ACC112 (cell line): ENCODE measurements around the gene STK33.

ENCODE experiments used
- H2AFZ ChIP-seq: fragments of 200-600 bp; sonication (generic); one replicate; pipeline ENCODE4 v1.6.0; 2017; ENCODE audit warnings: antibody characterized with exemption, low read length; ENCODE audit not compliant: unreplicated experiment
- H3K27ac ChIP-seq: fragments of 200-600 bp; sonication (generic); 2 replicates; pipeline ENCODE4 v1.5.1; 2014; ENCODE audit warnings: low read depth, mild to moderate bottlenecking, antibody characterized with exemption, low read length, moderate library complexity
- H3K27me3 ChIP-seq: fragments of 200-600 bp; sonication (generic); 2 replicates; pipeline ENCODE4 v1.6.1; 2014; ENCODE audit warnings: mild to moderate bottlenecking, antibody characterized with exemption, low read length, moderate library complexity, mixed read lengths; ENCODE audit not compliant: insufficient read depth
- H3K36me3 ChIP-seq: fragments of 200-600 bp; sonication (generic); 2 replicates; pipeline ENCODE4 v1.6.1; 2016; ENCODE audit warnings: mild to moderate bottlenecking, antibody characterized with exemption, low read length, moderate library complexity, mixed read lengths; ENCODE audit not compliant: insufficient read depth
- H3K4me1 ChIP-seq: fragments of 200-600 bp; sonication (generic); one replicate; pipeline ENCODE4 v1.6.1; 2016; ENCODE audit warnings: low read length, mixed read lengths; ENCODE audit not compliant: insufficient read depth, unreplicated experiment, control insufficient read depth
- H3K4me3 ChIP-seq: fragments of 200-600 bp; sonication (generic); 2 replicates; pipeline ENCODE4 v1.5.1; 2014; ENCODE audit warnings: mild to moderate bottlenecking, low read depth, low read length
- H3K79me2 ChIP-seq: fragments of 200-600 bp; sonication (generic); one replicate; pipeline ENCODE4 v1.6.0; 2016; ENCODE audit warnings: low read length; ENCODE audit not compliant: control insufficient read depth, unreplicated experiment, insufficient read depth

The STK33 gene

DNA sequence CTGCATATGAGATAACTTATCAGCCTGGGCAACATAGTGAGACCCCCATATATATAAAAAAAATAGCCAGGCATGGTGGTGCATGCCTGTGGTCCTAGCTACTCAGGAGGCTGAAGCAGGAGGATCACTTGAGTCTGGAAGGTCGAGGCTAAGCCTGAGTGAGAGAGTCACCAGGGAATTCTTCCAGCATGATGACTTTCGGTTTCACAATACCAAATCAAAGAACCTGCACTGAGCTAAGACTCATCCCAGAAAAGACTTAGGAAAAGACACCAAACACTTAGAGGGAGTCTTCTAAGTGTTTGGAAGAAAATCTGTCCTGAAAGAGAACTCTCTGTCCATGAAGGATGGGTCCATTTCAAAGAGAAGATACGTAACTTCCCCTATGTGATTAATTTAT lies 12.7 kb downstream of the STK33 start:
- Histone ChIP-seq H3K4me3 (no peak overlapping the region), H3K79me2 (no peaks in the 10 kb centered on the region), H3K27ac (no peak overlapping the region), H3K27me3 (no peaks in the 10 kb centered on the region), H2AFZ (no peak overlapping the region), H3K36me3 (no peaks in the 10 kb centered on the region), H3K4me1 (no peaks in the 10 kb centered on the region)

DNA sequence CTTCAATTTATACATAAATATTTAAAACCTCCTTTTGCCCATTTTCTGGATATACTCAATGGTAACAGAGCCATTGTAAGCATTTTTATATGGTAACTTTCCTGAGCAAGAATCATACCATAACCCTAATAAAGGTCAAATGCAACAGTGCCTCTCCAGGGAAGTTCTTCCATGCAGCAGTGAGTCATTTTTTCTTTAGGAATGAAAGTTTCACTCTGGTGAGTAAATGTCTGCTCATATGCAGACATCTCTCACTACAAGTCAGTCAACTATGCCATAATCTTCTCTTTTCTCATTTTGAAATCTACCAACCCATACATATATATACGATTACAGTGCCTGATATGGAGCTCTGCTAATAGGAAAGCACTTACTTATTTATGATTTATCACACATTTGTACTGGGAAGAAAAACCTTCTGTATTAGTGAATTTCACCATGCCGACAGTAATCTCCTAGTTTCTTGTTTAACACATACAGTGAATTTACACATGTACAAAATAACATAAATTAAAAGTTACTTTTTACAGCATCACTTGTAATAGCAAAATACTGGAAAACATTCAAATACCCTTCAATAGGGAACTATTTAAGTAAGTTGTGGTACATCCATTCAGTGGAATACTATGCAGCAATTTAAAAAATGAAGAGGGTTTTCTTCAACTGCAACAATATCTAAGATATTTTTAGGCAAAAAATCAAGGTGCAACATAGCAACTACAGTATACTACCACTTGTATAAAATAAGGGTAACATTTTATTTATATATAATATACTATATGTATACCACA lies 16.0 kb downstream of the STK33 start:
- Histone ChIP-seq H2AFZ (no peak overlapping the region), H3K36me3 (no peaks in the 10 kb centered on the region), H3K4me3 (no peak overlapping the region), H3K27ac (no peak overlapping the region), H3K4me1 (no peaks in the 10 kb centered on the region), H3K27me3 (no peaks in the 10 kb centered on the region), H3K79me2 (no peaks in the 10 kb centered on the region)

DNA sequence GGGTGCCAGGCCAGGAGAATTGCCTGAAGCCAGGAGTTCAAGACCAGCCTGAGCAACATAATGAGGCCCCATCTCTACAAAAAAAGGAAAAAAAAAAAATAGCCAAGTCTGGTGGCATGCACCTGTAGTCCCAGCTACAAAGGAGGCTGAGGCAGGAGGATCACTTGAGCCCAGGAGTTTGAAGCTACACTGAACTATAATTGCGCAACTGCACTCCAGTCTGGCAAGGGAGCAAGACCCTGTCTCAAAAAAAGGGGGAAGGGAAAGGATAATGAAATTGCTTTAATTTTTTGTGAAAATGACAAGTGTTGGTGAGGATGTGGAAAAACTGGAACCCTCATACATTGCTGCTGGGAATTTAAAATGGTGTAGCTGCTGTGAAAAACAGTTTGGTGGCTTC lies 19.2 kb downstream of the STK33 start:
- no peaks in the 10 kb centered on the region for H3K4me1 ChIP-seq
- no peak overlapping the region for H2AFZ ChIP-seq
- no peaks in the 10 kb centered on the region for H3K36me3 ChIP-seq
- no peak overlapping the region for H3K27ac ChIP-seq
- H3K27me3 ChIP-seq = no peaks in the 10 kb centered on the region
- H3K4me3 ChIP-seq = no peak overlapping the region
- H3K79me2 ChIP-seq = no peaks in the 10 kb centered on the region

DNA sequence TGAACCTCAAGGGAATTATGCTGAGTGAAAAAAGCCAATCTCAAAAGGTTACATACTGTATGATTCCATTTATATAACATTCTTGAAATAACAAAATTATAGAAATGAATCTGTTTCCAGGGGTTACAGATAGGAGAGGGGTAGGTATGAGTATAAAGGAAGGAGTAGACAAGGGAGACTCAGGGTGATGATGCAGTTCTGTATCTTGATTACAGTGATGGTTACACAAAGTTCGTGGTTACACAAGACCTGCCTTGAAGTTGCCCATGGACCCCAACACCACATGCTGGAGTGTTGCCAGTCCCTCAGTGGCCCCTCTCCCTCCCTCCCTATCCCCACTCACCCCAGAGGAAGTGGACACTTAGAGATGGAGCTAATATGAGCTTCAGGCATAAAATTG lies 20.3 kb downstream of the STK33 start:
- no peaks in the 10 kb centered on the region for H3K36me3 ChIP-seq
- no peaks in the 10 kb centered on the region for H3K79me2 ChIP-seq
- no peak overlapping the region for H3K4me3 ChIP-seq
- H3K27me3 ChIP-seq = no peaks in the 10 kb centered on the region
- H3K27ac ChIP-seq = no peak overlapping the region
- H3K4me1 ChIP-seq = no peaks in the 10 kb centered on the region
- no peak overlapping the region for H2AFZ ChIP-seq

DNA sequence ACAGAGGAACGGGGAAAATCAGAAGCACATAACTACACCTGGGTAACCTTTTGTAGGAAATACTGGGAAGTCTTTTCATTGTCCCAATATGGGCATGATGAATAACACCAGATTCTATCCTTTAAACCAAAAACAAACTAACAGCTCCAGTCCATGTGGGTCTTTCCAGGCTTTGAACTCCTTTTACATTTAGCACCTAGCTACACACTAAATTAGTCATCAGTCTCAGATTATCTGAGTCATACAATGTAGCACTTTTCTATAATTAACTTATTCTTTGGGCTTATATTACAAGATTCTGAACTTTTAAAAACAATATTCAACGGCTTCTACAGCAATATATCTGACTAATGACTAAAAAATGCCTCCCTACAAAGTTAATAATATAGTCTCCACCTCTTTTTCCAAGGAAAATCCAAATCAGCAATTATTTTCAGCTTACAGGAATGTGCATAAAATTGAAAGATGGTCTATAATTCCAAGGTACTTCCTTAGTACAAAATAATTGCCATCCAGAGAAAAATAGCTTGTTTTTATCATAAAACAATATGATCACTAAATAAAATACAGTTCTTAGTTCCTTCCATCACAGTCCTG lies 26.3 kb downstream of the STK33 start:
- Histone ChIP-seq H3K79me2 (no peaks in the 10 kb centered on the region), H3K27ac (no peak overlapping the region)

DNA sequence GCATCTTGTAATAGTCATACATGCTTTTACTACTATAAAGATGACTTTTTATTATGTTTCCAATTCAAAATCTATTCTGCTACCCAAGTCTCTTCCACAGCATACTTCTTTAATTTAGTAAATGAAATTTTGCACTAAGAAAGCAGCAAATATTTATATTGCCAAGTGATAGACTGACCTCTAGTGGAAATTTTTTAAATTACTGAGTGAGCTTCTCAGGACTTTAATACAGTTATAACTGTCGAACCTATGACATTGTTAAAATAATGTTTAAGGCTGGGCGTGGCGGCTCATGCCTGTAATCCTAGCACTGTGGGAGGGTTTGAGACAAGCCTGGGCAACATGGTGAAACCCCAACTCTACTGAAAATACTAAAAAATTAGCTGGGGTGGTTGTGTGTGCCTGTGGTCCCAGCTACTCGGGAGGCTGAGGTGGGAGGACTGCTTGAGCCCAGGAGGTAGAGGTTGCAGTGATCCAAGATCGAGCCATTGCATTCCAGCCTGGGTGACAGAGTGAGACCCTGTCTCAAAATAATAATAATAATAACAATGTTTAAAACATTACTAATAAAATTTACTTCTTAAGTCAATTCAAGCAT lies 27.3 kb downstream of the STK33 start:
- no peak overlapping the region for H3K4me3 ChIP-seq
- H3K27ac ChIP-seq = no peak overlapping the region
- H3K27me3 ChIP-seq = peaks cover 42% of the 10 kb centered on the region
- no peaks in the 10 kb centered on the region for H3K36me3 ChIP-seq
- H3K4me1 ChIP-seq = peaks cover 10% of the 10 kb centered on the region
- H3K79me2 ChIP-seq = no peaks in the 10 kb centered on the region
- no peak overlapping the region for H2AFZ ChIP-seq

More for the DNA sequence above, 26.3 kb downstream of the STK33 start:
- H3K36me3 ChIP-seq = no peaks in the 10 kb centered on the region
- peaks cover 34% of the 10 kb centered on the region for H3K27me3 ChIP-seq
- H3K4me1 ChIP-seq = peaks cover 10% of the 10 kb centered on the region
- no peak overlapping the region for H2AFZ ChIP-seq
- no peak overlapping the region; the same call in 1 of the 2 replicates for H3K4me3 ChIP-seq

DNA sequence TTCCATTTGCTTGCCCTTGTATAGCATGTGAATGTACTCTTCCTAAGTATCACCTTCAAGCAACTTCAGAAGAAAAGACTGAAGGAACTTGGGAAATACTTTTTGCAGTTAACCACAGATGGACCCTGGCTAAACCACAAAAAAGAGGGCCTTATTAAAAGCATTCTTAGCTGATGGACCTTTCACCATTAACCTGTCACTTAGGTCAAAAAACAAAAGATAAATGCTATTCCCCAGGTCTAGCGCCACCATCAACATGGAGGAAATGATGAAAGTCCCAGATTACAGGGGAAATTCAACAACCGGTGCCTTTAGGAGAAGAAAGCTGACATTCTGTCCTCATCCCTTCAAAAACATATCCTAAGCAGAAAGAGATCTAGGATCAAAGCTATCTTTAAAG lies 29.5 kb downstream of the STK33 start:
- Histone ChIP-seq H2AFZ (no peak overlapping the region), H3K79me2 (no peaks in the 10 kb centered on the region), H3K4me3 (no peak overlapping the region), H3K4me1 (peaks cover 10% of the 10 kb centered on the region), H3K27me3 (peaks cover 60% of the 10 kb centered on the region), H3K36me3 (no peaks in the 10 kb centered on the region), H3K27ac (no peak overlapping the region)

DNA sequence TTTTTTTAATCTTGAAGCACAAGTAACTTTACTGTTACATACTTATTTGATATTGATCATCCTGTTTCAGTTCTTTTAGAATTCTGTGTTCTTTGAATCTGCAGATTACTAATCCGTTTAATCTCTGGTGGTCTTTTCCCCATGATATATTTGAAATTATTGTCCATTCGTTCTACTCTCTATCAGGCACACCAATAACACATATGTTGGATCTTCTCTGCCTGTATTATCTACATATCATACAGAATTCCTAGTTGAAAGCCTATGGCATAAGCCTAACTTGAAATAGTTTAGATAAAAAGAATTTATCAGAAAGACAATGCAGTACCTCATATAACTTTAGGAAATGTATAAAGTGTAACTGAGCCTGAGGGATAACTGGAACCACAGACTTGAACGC lies 32.6 kb downstream of the STK33 start:
- Histone ChIP-seq H3K27ac (no peak overlapping the region), H3K79me2 (no peaks in the 10 kb centered on the region), H3K27me3 (peaks cover 87% of the 10 kb centered on the region), H3K4me3 (no peak overlapping the region), H2AFZ (no peak overlapping the region), H3K4me1 (no peaks in the 10 kb centered on the region), H3K36me3 (no peaks in the 10 kb centered on the region)

DNA sequence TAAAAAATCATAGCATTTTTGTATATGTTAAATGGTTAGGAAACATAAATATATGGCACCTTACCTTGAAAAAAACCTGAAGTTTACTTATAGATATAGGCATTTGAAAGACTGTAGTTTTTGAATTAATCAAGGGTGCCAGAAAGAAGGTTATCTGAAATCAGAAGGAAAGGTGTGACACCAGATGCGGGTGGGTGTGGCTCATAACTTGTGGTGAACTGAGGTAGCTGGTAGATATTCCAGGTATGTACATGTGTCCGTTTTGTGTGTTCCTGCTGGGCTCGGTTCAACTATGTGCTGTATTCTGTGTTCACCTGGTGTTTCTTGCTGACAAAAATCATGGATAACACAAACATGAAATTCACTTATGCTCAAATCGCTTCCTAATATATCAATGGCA lies 35.6 kb downstream of the STK33 start:
- Histone ChIP-seq H3K27ac (no peak overlapping the region), H3K27me3 (peaks cover 83% of the 10 kb centered on the region), H3K4me3 (no peak overlapping the region), H3K36me3 (no peaks in the 10 kb centered on the region), H2AFZ (no peak overlapping the region), H3K4me1 (no peaks in the 10 kb centered on the region), H3K79me2 (no peaks in the 10 kb centered on the region)

DNA sequence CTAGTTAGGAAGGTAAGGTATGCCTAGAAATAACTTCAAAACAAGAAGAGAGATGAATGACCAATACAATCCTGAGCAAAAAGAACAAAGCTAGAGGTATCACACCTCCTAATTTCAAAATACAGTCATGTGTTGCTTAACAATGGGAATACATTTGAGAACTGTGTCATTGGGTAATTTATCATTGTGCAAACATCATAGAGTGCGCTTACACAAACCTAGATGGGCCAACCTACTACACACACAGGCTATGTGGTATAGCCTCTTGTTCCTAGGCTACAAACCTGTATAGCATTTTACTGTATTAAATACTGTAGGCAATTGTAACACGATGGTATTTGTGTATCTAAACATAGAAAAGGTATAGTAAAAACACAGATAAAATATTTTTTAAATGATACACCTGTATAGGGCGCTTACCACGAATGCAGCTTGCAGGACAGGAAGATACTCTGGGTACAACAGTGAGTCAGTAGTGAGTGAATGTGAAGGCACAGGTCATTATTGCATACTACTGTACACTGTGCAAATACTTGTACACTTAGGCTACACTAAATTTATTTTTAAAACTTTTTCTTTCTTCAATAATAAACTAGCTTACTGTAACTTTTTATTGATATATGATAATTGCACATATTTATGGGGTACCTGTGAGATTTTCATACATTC lies 48.2 kb downstream of the STK33 start:
- Histone ChIP-seq H3K27me3 (peaks cover 58% of the 10 kb centered on the region), H3K4me1 (no peaks in the 10 kb centered on the region), H3K79me2 (no peaks in the 10 kb centered on the region), H3K27ac (no peak overlapping the region), H3K4me3 (no peak overlapping the region), H3K36me3 (no peaks in the 10 kb centered on the region), H2AFZ (no peak overlapping the region)
